Hepatocyte (in vitro differentiated cells): ENCODE data around the gene MAPRE2.

Experiments
- CTCF ChIP-seq: fragments of 200-600 bp; sonication (generic); IDR thresholded peaks from 2 replicates; pipeline ENCODE4 v1.5.1; 2016; ENCODE audit warnings: antibody characterized with exemption, mild to moderate bottlenecking; ENCODE audit not compliant: poor library complexity
- EZH2 ChIP-seq: fragments of 200-600 bp; sonication (generic); IDR thresholded peaks from 2 replicates; pipeline ENCODE4 v1.6.1; 2016; ENCODE audit warnings: antibody characterized with exemption, mild to moderate bottlenecking, borderline replicate concordance
- EZH2phosphoT487 ChIP-seq: fragments of 200-600 bp; sonication (generic); IDR thresholded peaks from one replicate; pipeline ENCODE4 v1.6.1; 2018; ENCODE audit warnings: antibody characterized with exemption, mild to moderate bottlenecking, low read depth, moderate library complexity; ENCODE audit not compliant: unreplicated experiment, severe bottlenecking

- TF ChIP-seq CTCF (no peak), EZH2phosphoT487 (no peak), EZH2 (no peak)
Observed at GRCh38 chr18:35153609-35154272, 112.5 kb downstream of the MAPRE2 start.
